Measurements from ENCODE around the gene SNX25.
A peak's percentile ranks its signal among the peaks of the same experiment; 100 is the strongest.

Gene SNX25

DNA sequence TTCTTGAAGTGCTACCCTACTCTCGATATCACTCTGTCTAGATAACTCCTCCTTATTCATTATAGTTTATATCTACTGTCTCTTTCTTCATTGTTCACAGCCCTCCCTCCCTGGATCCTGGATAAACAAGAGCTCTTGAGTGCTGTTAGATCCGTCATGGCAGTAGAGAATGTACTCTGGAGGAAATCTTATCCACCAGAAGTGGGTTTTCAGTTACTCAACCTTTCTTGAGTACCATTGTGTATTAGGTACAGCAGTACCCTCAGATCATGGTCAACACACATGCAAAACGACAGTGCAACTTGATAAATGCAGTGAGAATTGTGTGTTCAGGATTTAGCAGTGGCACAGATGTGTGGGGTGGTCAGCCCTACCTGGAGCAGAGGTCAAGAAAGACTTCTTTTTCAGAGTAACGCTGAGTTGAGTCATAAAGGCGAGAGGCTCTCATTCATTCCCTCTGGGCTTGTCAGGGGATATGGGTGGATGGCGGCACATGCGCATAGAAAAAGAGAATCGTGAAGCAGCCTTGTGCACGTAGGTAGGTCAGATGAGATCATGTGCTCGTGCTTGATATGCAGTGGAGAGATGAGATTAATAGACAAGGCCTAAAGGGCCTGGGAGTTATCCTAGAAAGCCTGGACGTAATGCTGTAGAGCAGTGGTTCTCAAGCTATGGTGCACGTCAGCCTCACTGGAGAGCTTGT lies 89.5 kb downstream of the SNX25 start:
- TF ChIP-seq PATZ1 (CRISPR knock-in tag; IDR thresholded peaks at IDR 0.05; ENCODE audit: borderline replicate concordance): no peak
- TF ChIP-seq ZNF8 (CRISPR knock-in tag; IDR thresholded peaks at IDR 0.05): no peak
- ATAC-seq: no peak

- no peak for ATAC-seq
- TF ChIP-seq ARNTL (CRISPR knock-in tag; IDR thresholded peaks at IDR 0.05; ENCODE audit: borderline replicate concordance, low read depth): no peak
- no peak for TF ChIP-seq PATZ1 (CRISPR knock-in tag; IDR thresholded peaks at IDR 0.05; ENCODE audit: borderline replicate concordance)
- no peak for TF ChIP-seq CSDC2 (CRISPR knock-in tag; IDR thresholded peaks at IDR 0.05)
These were observed 95.1 kb downstream of the SNX25 start for GRCh38 chr4:185304541-185304940.

- no peak for TF ChIP-seq ZNF565 (CRISPR knock-in tag; conservative IDR thresholded peaks at IDR 0.05; ENCODE audit: low read depth)
- no peak for TF ChIP-seq ZFP30 (CRISPR knock-in tag; IDR thresholded peaks at IDR 0.05)
- TF ChIP-seq CSRNP3 (CRISPR knock-in tag; IDR thresholded peaks at IDR 0.05): no peak
- no peak for TF ChIP-seq BACH2 (CRISPR knock-in tag; IDR thresholded peaks at IDR 0.05; ENCODE audit: borderline replicate concordance)
- ATAC-seq: peak; percentile 77
These were observed 95.7 kb downstream of the SNX25 start for GRCh38 chr4:185304944-185305690.

DNA sequence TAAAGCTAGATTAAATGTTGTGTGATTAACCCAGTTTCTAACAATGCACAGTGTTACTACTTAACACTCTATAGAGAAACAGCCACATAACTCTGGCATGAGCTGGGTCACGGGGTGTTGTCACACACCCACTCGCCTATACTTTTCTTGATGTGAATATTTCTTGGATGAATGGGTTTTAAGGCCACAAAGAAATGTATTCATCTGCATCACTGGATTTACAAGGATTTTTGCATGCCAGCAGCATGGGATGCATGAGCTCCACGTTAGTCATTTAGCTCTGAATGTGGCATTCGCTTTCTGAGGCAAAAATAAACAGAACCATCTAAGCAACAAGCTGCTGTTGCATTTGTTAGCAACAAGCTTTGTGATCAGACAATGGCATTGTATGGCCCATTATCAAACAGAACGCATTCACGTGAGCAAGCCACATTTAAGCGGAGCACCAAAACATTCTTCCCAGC lies 96.6 kb downstream of the SNX25 start:
- ATAC-seq: peak; percentile 81
- TF ChIP-seq SNAI2 (CRISPR knock-in tag; IDR thresholded peaks at IDR 0.05) (no peak), CSDC2 (CRISPR knock-in tag; IDR thresholded peaks at IDR 0.05) (no peak), PPARA (CRISPR knock-in tag; IDR thresholded peaks at IDR 0.05; ENCODE audit: borderline replicate concordance) (no peak), OSR1 (CRISPR knock-in tag; IDR thresholded peaks at IDR 0.05) (no peak), ESRRG (CRISPR knock-in tag; IDR thresholded peaks at IDR 0.05) (no peak), PATZ1 (CRISPR knock-in tag; IDR thresholded peaks at IDR 0.05; ENCODE audit: borderline replicate concordance) (no peak), ZC3H10 (CRISPR knock-in tag; IDR thresholded peaks at IDR 0.05) (no peak), TCF4 (CRISPR knock-in tag; IDR thresholded peaks at IDR 0.05; ENCODE audit: borderline replicate concordance) (no peak), TOX (CRISPR knock-in tag; IDR thresholded peaks at IDR 0.05; ENCODE audit: borderline replicate concordance) (no peak), ZNF8 (CRISPR knock-in tag; IDR thresholded peaks at IDR 0.05) (no peak), CREB5 (CRISPR knock-in tag; IDR thresholded peaks at IDR 0.05; ENCODE audit: low read depth) (no peak), ISL1 (CRISPR knock-in tag; IDR thresholded peaks at IDR 0.05) (no peak)
